ENCODE measurements around the gene FBXL14.

FBXL14 gene

GRCh38 chr12:1579651-1580435 is 14.5 kb downstream of the FBXL14 start:
- DNase-seq (no peak), ATAC-seq (replicated peaks) (no peak)
- Mint-ChIP-seq H3K27me3 (no peaks in the 10 kb centered on the region), H3K4me1 (peaks cover 27 to 53% of the 10 kb centered on the region in 2 donors), H3K4me3 (no peak overlapping the region), H3K9me3 (no peaks in the 10 kb centered on the region), H3K27ac (no peak overlapping the region), H3K36me3 (peaks cover 0 to 6% of the 10 kb centered on the region in 2 donors)

GRCh38 chr12:1576410-1577241 is 17.8 kb downstream of the FBXL14 start:
- peak overlapping the region; percentile 28 for H3K27ac Mint-ChIP-seq
- H3K9me3 Mint-ChIP-seq: peaks cover 1 to 3% of the 10 kb centered on the region in 2 donors
- no peak for ATAC-seq (replicated peaks)
- H3K4me1 Mint-ChIP-seq: peaks cover 30 to 45% of the 10 kb centered on the region in 2 donors
- no peak overlapping the region for H3K4me3 Mint-ChIP-seq
- peaks cover 4 to 5% of the 10 kb centered on the region in 2 donors for H3K27me3 Mint-ChIP-seq
- no peak for DNase-seq
- H3K36me3 Mint-ChIP-seq: peaks cover 4 to 16% of the 10 kb centered on the region in 2 donors

- peaks cover 4 to 5% of the 10 kb centered on the region in 2 donors for H3K27me3 Mint-ChIP-seq
- no peak overlapping the region for H3K27ac Mint-ChIP-seq
- DNase-seq (no peak), ATAC-seq (replicated peaks) (no peak)
- H3K9me3 Mint-ChIP-seq: peaks cover 1 to 3% of the 10 kb centered on the region in 2 donors
- H3K4me1 Mint-ChIP-seq: peaks cover 28 to 38% of the 10 kb centered on the region in 2 donors
- H3K4me3 Mint-ChIP-seq: no peak overlapping the region
- H3K36me3 Mint-ChIP-seq: peaks cover 4 to 14% of the 10 kb centered on the region in 2 donors
Measured at GRCh38 chr12:1575408-1576401, 18.7 kb downstream of the FBXL14 start.

- no peak overlapping the region for H3K27ac Mint-ChIP-seq
- DNase-seq: no peak
- H3K9me3 Mint-ChIP-seq: peaks cover 1 to 3% of the 10 kb centered on the region in 2 donors
- no peak overlapping the region for H3K4me3 Mint-ChIP-seq
- H3K36me3 Mint-ChIP-seq: peaks cover 9 to 13% of the 10 kb centered on the region in 2 donors
- H3K4me1 Mint-ChIP-seq: peaks cover 28 to 38% of the 10 kb centered on the region in 2 donors
- H3K27me3 Mint-ChIP-seq: peaks cover 4 to 5% of the 10 kb centered on the region in 2 donors
- no peak for ATAC-seq (replicated peaks)
Measured at GRCh38 chr12:1574865-1575259, 19.5 kb downstream of the FBXL14 start.

- Mint-ChIP-seq H3K4me1 (peaks cover 28 to 41% of the 10 kb centered on the region in 2 donors), H3K36me3 (peaks cover 9 to 13% of the 10 kb centered on the region in 2 donors), H3K9me3 (peaks cover 1 to 3% of the 10 kb centered on the region in 2 donors), H3K4me3 (peak overlapping the region; percentile 23 to 47), H3K27ac (peak overlapping the region; percentile 94), H3K27me3 (peaks cover 4 to 5% of the 10 kb centered on the region in 2 donors)
- ATAC-seq (replicated peaks): peak; percentile 60 to 79
- no peak for DNase-seq
Measured at GRCh38 chr12:1573960-1574864, 20.2 kb downstream of the FBXL14 start.

GRCh38 chr12:1572731-1573130 is 21.6 kb downstream of the FBXL14 start:
- Mint-ChIP-seq H3K4me1 (peaks cover 29 to 48% of the 10 kb centered on the region in 2 donors), H3K27ac (peak overlapping the region; percentile 7), H3K27me3 (peaks cover 4 to 9% of the 10 kb centered on the region in 2 donors), H3K36me3 (peaks cover 9 to 13% of the 10 kb centered on the region in 2 donors), H3K4me3 (no peak overlapping the region), H3K9me3 (peaks cover 1 to 3% of the 10 kb centered on the region in 2 donors)
- DNase-seq: no peak
- ATAC-seq (replicated peaks): no peak

GRCh38 chr12:1567852-1568251 is 26.5 kb downstream of the FBXL14 start:
- Mint-ChIP-seq H3K4me1 (peaks cover 8 to 18% of the 10 kb centered on the region in 2 donors), H3K4me3 (no peak overlapping the region), H3K27ac (no peak overlapping the region), H3K27me3 (peaks cover 0 to 14% of the 10 kb centered on the region in 2 donors), H3K9me3 (no peaks in the 10 kb centered on the region), H3K36me3 (peaks cover 13 to 16% of the 10 kb centered on the region in 2 donors)
- ATAC-seq (replicated peaks) (no peak), DNase-seq (no peak)

- Mint-ChIP-seq H3K27me3 (peaks cover 0 to 10% of the 10 kb centered on the region in 2 donors), H3K9me3 (no peaks in the 10 kb centered on the region), H3K36me3 (peaks cover 13 to 16% of the 10 kb centered on the region in 2 donors), H3K27ac (no peak overlapping the region), H3K4me1 (peaks cover 2 to 12% of the 10 kb centered on the region in 2 donors), H3K4me3 (no peak overlapping the region)
- ATAC-seq (replicated peaks) (no peak), DNase-seq (no peak)
Measured at GRCh38 chr12:1566449-1567135, 27.8 kb downstream of the FBXL14 start.

GRCh38 chr12:1565172-1565571 is 29.2 kb downstream of the FBXL14 start:
- DNase-seq: no peak
- Mint-ChIP-seq H3K36me3 (peaks cover 10 to 13% of the 10 kb centered on the region in 2 donors), H3K4me3 (no peak overlapping the region), H3K9me3 (no peaks in the 10 kb centered on the region), H3K27ac (no peak overlapping the region), H3K4me1 (peaks cover 2 to 12% of the 10 kb centered on the region in 2 donors), H3K27me3 (peaks cover 0 to 10% of the 10 kb centered on the region in 2 donors)
- no peak for ATAC-seq (replicated peaks)

- DNase-seq (no peak), ATAC-seq (replicated peaks) (no peak)
- Mint-ChIP-seq H3K36me3 (peaks cover 8 to 13% of the 10 kb centered on the region in 2 donors), H3K9me3 (no peaks in the 10 kb centered on the region), H3K4me1 (peaks cover under 1 to 8% of the 10 kb centered on the region in 2 donors), H3K27me3 (peaks cover 0 to 10% of the 10 kb centered on the region in 2 donors), H3K4me3 (no peak overlapping the region), H3K27ac (no peak overlapping the region)
Measured at GRCh38 chr12:1564067-1564466, 30.3 kb downstream of the FBXL14 start.

GRCh38 chr12:1562813-1563407 is 31.5 kb downstream of the FBXL14 start:
- Mint-ChIP-seq H3K27me3 (peaks cover 0 to 7% of the 10 kb centered on the region in 2 donors), H3K4me1 (peaks cover 4 to 14% of the 10 kb centered on the region in 2 donors), H3K4me3 (no peak overlapping the region), H3K9me3 (peaks cover 0 to 1% of the 10 kb centered on the region in 2 donors), H3K27ac (no peak overlapping the region), H3K36me3 (peaks cover 8 to 15% of the 10 kb centered on the region in 2 donors)
- DNase-seq (no peak), ATAC-seq (replicated peaks) (no peak)

GRCh38 chr12:1560704-1561103 is 33.7 kb downstream of the FBXL14 start:
- DNase-seq: no peak
- H3K4me1 Mint-ChIP-seq: peaks cover 4 to 12% of the 10 kb centered on the region in 2 donors
- ATAC-seq (replicated peaks): no peak
- peaks cover 0 to 1% of the 10 kb centered on the region in 2 donors for H3K9me3 Mint-ChIP-seq
- H3K36me3 Mint-ChIP-seq: peaks cover 3 to 10% of the 10 kb centered on the region in 2 donors
- no peak overlapping the region for H3K4me3 Mint-ChIP-seq
- H3K27ac Mint-ChIP-seq: no peak overlapping the region
- no peaks in the 10 kb centered on the region for H3K27me3 Mint-ChIP-seq

All from stimulated activated naive B cell treated with anti-CD40 and anti-IgM and Interleukin-4, amounts not matched to agents 10 μg/mL and 1 μg/mL and 100 μg/mL, for 72 hours (primary cell).